ENCODE results near the gene LRSAM1. TPM values are rescaled to one million over a fixed set of nuclear protein-coding genes. Genes with fewer than 3 reads are reported as not detected.
A peak's percentile ranks its signal among the peaks of the same experiment; 100 is the strongest.

LRSAM1 gene
- total and polyA plus RNA-seq, 9 of the 15 experiments (the other 6 are each of a cell fraction or from before 2014, with no cell fraction given) = 0.07 to 16.2 (median 4.7) TPM

- POLR2A ChIA-PET = interaction anchor here (0.6 to 0.7 kb wide), 3 partner anchors 10 to 155 kb away, joined by 3 to 4 read pairs (median 3); no protein-coding TSS in a partner anchor
- Histone ChIP-seq H3K9me1 (ENCODE audit: control insufficient read depth, insufficient read depth, low read length) (no peaks in the 10 kb centered on the region), H4K20me1 (replicated peaks; ENCODE audit: control insufficient read depth, insufficient read depth, low read length) (no peaks in the 10 kb centered on the region), H3K9ac (ENCODE audit: insufficient read depth in 1 of 2, low read depth in 2 of 2, low read length in 2 of 2) (no peak overlapping the region), H3K9me3 (replicated peaks; ENCODE audit: control insufficient read depth, insufficient read depth, low read depth, low read length) (no peaks in the 10 kb centered on the region), H3K4me2 (ENCODE audit: insufficient read depth, low read length) (no peak overlapping the region), H3K79me2 (ENCODE audit: control insufficient read depth, insufficient read depth, low read length) (no peaks in the 10 kb centered on the region), H3K36me3 (ENCODE audit: control insufficient read depth, insufficient read depth, low read length) (peaks cover 20% of the 10 kb centered on the region; the same call in 1 of the 3 replicates), H3K4me3 (no peak overlapping the region), H3K27me3 (ENCODE audit: control insufficient read depth in 2 of 2, insufficient read depth in 2 of 2, low read length in 2 of 2) (no peaks in the 10 kb centered on the region), H3K4me1 (replicated peaks in 1 of 2; ENCODE audit: control insufficient read depth in 2 of 2, insufficient read depth in 2 of 2, low read length in 2 of 2) (peaks cover 0 to 16% of the 10 kb centered on the region in 2 experiments; a peak in 2 of 5 replicates), H3K27ac (ENCODE audit: extremely low read depth, low read depth, low read length) (no peak overlapping the region), H2AFZ (ENCODE audit: low read depth, low read length) (no peak overlapping the region)
- 83% methylated on average over 9 of the region's 9 CpGs for WGBS (ENCODE audit: insufficient coverage, low coverage, missing lambda C conversion rate)
- in situ Hi-C loops (cut with MboI) (no loop called here), intact Hi-C loops (cut with micrococcal nuclease) (no loop called here)
- ATAC-seq (no peak), FAIRE-seq (no peak), DNase-seq (ENCODE audit: extremely low read depth in 1 of 4, low spot score in 3 of 4) (no peak)
- no TSS peak for BruUV-seq (replicated peaks)
- TF ChIP-seq MITF (IDR thresholded peaks at IDR 0.05) (no peak), ZKSCAN1 (IDR thresholded peaks at IDR 0.05; ENCODE audit: low read depth, low read length) (peak; percentile 88)
- CTCF ChIA-PET (ENCODE audit: low intra/inter-chr PET ratio) = interaction anchor here (0.7 kb wide), 1 partner anchor 527 kb away, joined by 3 read pairs; no protein-coding TSS in a partner anchor
These were observed 39.4 kb downstream of the LRSAM1 start for GRCh38 chr9:127490535-127491230.

- no peaks in the 10 kb centered on the region for H3K9me1 ChIP-seq (ENCODE audit: control insufficient read depth, insufficient read depth, low read length)
- no TSS peak for BruUV-seq (replicated peaks)
- H3K79me2 ChIP-seq (ENCODE audit: control insufficient read depth, insufficient read depth, low read length) = no peaks in the 10 kb centered on the region
- no peak for DNase-seq (ENCODE audit: extremely low read depth in 1 of 4, low spot score in 3 of 4)
- peaks cover 24% of the 10 kb centered on the region; the same call in 1 of the 3 replicates for H3K36me3 ChIP-seq (ENCODE audit: control insufficient read depth, insufficient read depth, low read length)
- H3K4me1 ChIP-seq (replicated peaks in 1 of 2; ENCODE audit: control insufficient read depth in 2 of 2, insufficient read depth in 2 of 2, low read length in 2 of 2) = peaks cover 5 to 23% of the 10 kb centered on the region in 2 experiments; a peak in 4 of 5 replicates
- 85% methylated on average over 6 of the region's 10 CpGs for WGBS (ENCODE audit: insufficient coverage, low coverage, missing lambda C conversion rate)
- no peak overlapping the region for H2AFZ ChIP-seq (ENCODE audit: low read depth, low read length)
- CTCF ChIA-PET (ENCODE audit: low intra/inter-chr PET ratio) = interaction anchor here (0.5 kb wide), 1 partner anchor 113 kb away, joined by 3 read pairs; no protein-coding TSS in a partner anchor
- H3K9ac ChIP-seq (ENCODE audit: insufficient read depth in 1 of 2, low read depth in 2 of 2, low read length in 2 of 2) = peak overlapping the region in 1 of 2 experiments; percentile 68; a peak in 2 of 4 replicates
- no peak for ATAC-seq
- in situ Hi-C loops (cut with MboI) (no loop called here), intact Hi-C loops (cut with micrococcal nuclease) (no loop called here)
- no peak overlapping the region for H3K4me2 ChIP-seq (ENCODE audit: insufficient read depth, low read length)
- no peaks in the 10 kb centered on the region for H4K20me1 ChIP-seq (replicated peaks; ENCODE audit: control insufficient read depth, insufficient read depth, low read length)
- FAIRE-seq = no peak
- POLR2A ChIA-PET = interaction anchor here (0.6 kb wide), 1 partner anchor 51 kb away, joined by 3 read pairs; no protein-coding TSS in a partner anchor
- no peaks in the 10 kb centered on the region for H3K27me3 ChIP-seq (ENCODE audit: control insufficient read depth in 2 of 2, insufficient read depth in 2 of 2, low read length in 2 of 2)
- no peak overlapping the region for H3K4me3 ChIP-seq
- no peak overlapping the region for H3K27ac ChIP-seq (ENCODE audit: extremely low read depth, low read depth, low read length)
- no peaks in the 10 kb centered on the region for H3K9me3 ChIP-seq (replicated peaks; ENCODE audit: control insufficient read depth, insufficient read depth, low read depth, low read length)
- TF ChIP-seq RBFOX2 (IDR thresholded peaks at IDR 0.05; ENCODE audit: low read depth, low read length) (no peak), CREB5 (CRISPR knock-in tag; IDR thresholded peaks at IDR 0.05) (no peak), ZBTB49 (CRISPR knock-in tag; IDR thresholded peaks at IDR 0.05; ENCODE audit: borderline replicate concordance) (no peak), RHOXF2B (CRISPR knock-in tag; conservative IDR thresholded peaks at IDR 0.05) (no peak), KAT7 (CRISPR knock-in tag; IDR thresholded peaks at IDR 0.05; ENCODE audit: borderline replicate concordance) (no peak)
These were observed 40.2 kb downstream of the LRSAM1 start for GRCh38 chr9:127491516-127491915.

Measured in K562 (cell line).